Lower lobe of right lung (tissue), 2 donors: ENCODE data around the gene LAMTOR4. TPM values are rescaled to one million over a fixed set of nuclear protein-coding genes. Genes with fewer than 3 reads are reported as not detected.

Experiments
- ATAC-seq, 2 donors: fragments of 200-7000 bp; cut with Tn5 transposase; one replicate each; pipeline ENCODE4 v1.9.1; 2020 to 2022; ENCODE audit warnings: mild to moderate bottlenecking in 2 of 2, moderate library complexity in 2 of 2
- DNase-seq: peaks from one replicate; pipeline ENCODE4 v3.0.0-alpha.2; 2020
- H3K27ac ChIP-seq: fragments of 200-600 bp; one replicate; pipeline ENCODE4 v1.8.0; 2022
- H3K27me3 ChIP-seq: fragments of 200-600 bp; one replicate; pipeline ENCODE4 v1.8.0; 2022; ENCODE audit warnings: low read depth
- H3K36me3 ChIP-seq: fragments of 200-600 bp; one replicate; pipeline ENCODE4 v1.8.0; 2022; ENCODE audit warnings: mild to moderate bottlenecking
- H3K4me1 ChIP-seq: fragments of 200-600 bp; one replicate; pipeline ENCODE4 v1.8.0; 2022
- H3K4me3 ChIP-seq: fragments of 200-600 bp; one replicate; pipeline ENCODE4 v1.8.0; 2022; ENCODE audit warnings: mild to moderate bottlenecking
- H3K9me3 ChIP-seq: fragments of 200-600 bp; one replicate; pipeline ENCODE4 v1.8.0; 2022
- CTCF ChIP-seq: fragments of 200-600 bp; IDR thresholded peaks from one replicate; pipeline ENCODE4 v1.8.0; 2022; ENCODE audit warnings: antibody characterized with exemption, mild to moderate bottlenecking
- intact Hi-C: fragments of 100-400 bp; cut with DNase I; formaldehyde crosslinking; loops from one replicate; pipeline ENCODE4 v1.11.0; 2022
- microRNA-seq: library from miRNA; unstranded; fragments of <30 nt; microRNA quantifications from one replicate; pipeline ENCODE4 v1.2.0, GENCODE V29; 2020; ENCODE audit warnings: borderline number of aligned reads
- total RNA-seq: library from RNA; stranded (reverse); fragmentation: NEBNext Ultra II Directional; extraction: Animal tissue kit (Norgen Biotek cat#: 25700); gene quantifications from one replicate; pipeline ENCODE4 v1.2.1, GENCODE V29; 2021
- donor health status: DM: no; HTN: yes; CAD: no; lungs with severe emphysema.

Gene LAMTOR4
- total RNA-seq, 1 donor from 2014 or later, result 131 TPM

GRCh38 chr7:100198266-100198665, 49.5 kb downstream of the LAMTOR4 start:
- H3K4me3 ChIP-seq, result no peak overlapping the region
- ATAC-seq, result no peak
- H3K36me3 ChIP-seq, result no peaks in the 10 kb centered on the region
- no peak for DNase-seq
- no peaks in the 10 kb centered on the region for H3K4me1 ChIP-seq
- no peaks in the 10 kb centered on the region for H3K27me3 ChIP-seq
- H3K9me3 ChIP-seq, result no peaks in the 10 kb centered on the region
- intact Hi-C loops, result no loop called here
- TF ChIP-seq CTCF, result no peak
- no peak overlapping the region for H3K27ac ChIP-seq

- Histone ChIP-seq H3K27ac (no peak overlapping the region), H3K27me3 (no peaks in the 10 kb centered on the region), H3K4me3 (no peak overlapping the region), H3K36me3 (no peaks in the 10 kb centered on the region), H3K4me1 (no peaks in the 10 kb centered on the region), H3K9me3 (no peaks in the 10 kb centered on the region)
- no peak for TF ChIP-seq CTCF
- intact Hi-C loops, result no loop called here
- ATAC-seq, result no peak
- no peak for DNase-seq
Measured at GRCh38 chr7:100200693-100201092, 52.0 kb downstream of the LAMTOR4 start.

Small RNA genes within 50 kb of the gene (microRNA-seq; reads per million reads assigned to microRNA genes)
- gene MIR4658, result not detected

Other genes starting within 250 kb of the LAMTOR4 start
- gene TRIM4, start 229.4 kb upstream of the LAMTOR4 start, total RNA-seq, result 39.0 TPM
- gene GJC3, start 219.3 kb upstream of the LAMTOR4 start, total RNA-seq, result not detected
- 31.8 TPM for gene AZGP1, start 172.9 kb upstream of the LAMTOR4 start, total RNA-seq
- 59.6 TPM for gene ZKSCAN1, start 133.3 kb upstream of the LAMTOR4 start, total RNA-seq
- 8.4 TPM for gene ZSCAN21, start 99.1 kb upstream of the LAMTOR4 start, total RNA-seq
- gene ZNF3, start 67.2 kb upstream of the LAMTOR4 start, total RNA-seq, result 23.0 TPM
- 70.6 TPM for gene COPS6, start 59.9 kb upstream of the LAMTOR4 start, total RNA-seq
- gene MCM7, start 47.5 kb upstream of the LAMTOR4 start, total RNA-seq, result 48.0 TPM
- 16.5 TPM for gene AP4M1, start 47.3 kb upstream of the LAMTOR4 start, total RNA-seq
- gene TAF6, start 29.6 kb upstream of the LAMTOR4 start, total RNA-seq, result 39.4 TPM
- gene CNPY4, start 29.3 kb upstream of the LAMTOR4 start, total RNA-seq, result 10.5 TPM
- gene MBLAC1, start 22.0 kb upstream of the LAMTOR4 start, total RNA-seq, result 2.7 TPM
- gene TRAPPC14, start 9.8 kb downstream of the LAMTOR4 start, total RNA-seq, result 24.3 TPM
- gene GAL3ST4, start 19.7 kb downstream of the LAMTOR4 start, total RNA-seq, result 5.3 TPM
- gene GPC2, start 28.5 kb downstream of the LAMTOR4 start, total RNA-seq, result 0.77 TPM
- gene STAG3, start 29.0 kb downstream of the LAMTOR4 start, total RNA-seq, result 4.1 TPM
- gene PVRIG, start 71.0 kb downstream of the LAMTOR4 start, total RNA-seq, result not detected
- gene SPDYE3, start 158.8 kb downstream of the LAMTOR4 start, total RNA-seq, result not detected
- gene PILRB, start 209.2 kb downstream of the LAMTOR4 start, total RNA-seq, result 35.9 TPM
- gene PILRA, start 224.6 kb downstream of the LAMTOR4 start, total RNA-seq, result 48.7 TPM